Cardiac muscle cell (in vitro differentiated cells and primary cell): ENCODE results near the gene WDR37. TPM values are rescaled to one million over a fixed set of nuclear protein-coding genes. Genes with fewer than 3 reads are reported as not detected.

Experiments used
- DNase-seq, 2 donors: peaks; one replicate each; pipeline versions ENCODE4 v3.0.0 to v3.0.0-alpha.2; 2010 to 2017; ENCODE audit warnings: low read depth in 1 of 2, low spot score in 1 of 2
- H3K27ac ChIP-seq: fragments of 200-600 bp; sonication (generic); 2 replicates; pipeline ENCODE4 v1.5.1; 2016
- H3K27me3 ChIP-seq: fragments of 200-600 bp; sonication (generic); 2 replicates; pipeline ENCODE4 v1.6.0; 2016; ENCODE audit warnings: control low read depth
- H3K36me3 ChIP-seq: fragments of 200-600 bp; sonication (generic); 2 replicates; pipeline ENCODE4 v1.5.1; 2016; ENCODE audit warnings: control low read depth
- H3K4me1 ChIP-seq: fragments of 200-600 bp; sonication (generic); 2 replicates; pipeline ENCODE4 v1.8.1; 2017; ENCODE audit warnings: low read depth, mild to moderate bottlenecking, mixed run types
- H3K4me3 ChIP-seq: fragments of 200-600 bp; sonication (generic); 2 replicates; pipeline ENCODE4 v1.5.1; 2016; ENCODE audit warnings: mild to moderate bottlenecking
- H3K9me3 ChIP-seq: fragments of 200-600 bp; sonication (generic); 2 replicates; pipeline ENCODE4 v1.5.1; 2017; ENCODE audit warnings: low read depth, mild to moderate bottlenecking, control low read depth
- polyA plus RNA-seq: library from polyadenylated mRNA; unstranded; fragments of >200 nt; fragmentation: Nextera tagmentation; extraction: Ambion mirVana; gene quantifications from 2 replicates; pipeline ENCODE4 v1.2.1, GENCODE V29; 2016
- total RNA-seq: library from RNA; depleted of rRNA; stranded (reverse); fragments of >200 nt; gene quantifications from 2 replicates; pipeline ENCODE4 v1.2.3, GENCODE V29; 2016
- TF ChIP-seq, protein P1 (sequence below): IDR thresholded peaks from 2 replicates; pipeline ENCODE4 v1.5.1; 2012; ENCODE audit warnings: low read depth, mild to moderate bottlenecking, low read length

WDR37 gene
- total and polyA plus RNA-seq, 2 experiments from 2014 or later, result 13.0 to 15.7 TPM

DNA sequence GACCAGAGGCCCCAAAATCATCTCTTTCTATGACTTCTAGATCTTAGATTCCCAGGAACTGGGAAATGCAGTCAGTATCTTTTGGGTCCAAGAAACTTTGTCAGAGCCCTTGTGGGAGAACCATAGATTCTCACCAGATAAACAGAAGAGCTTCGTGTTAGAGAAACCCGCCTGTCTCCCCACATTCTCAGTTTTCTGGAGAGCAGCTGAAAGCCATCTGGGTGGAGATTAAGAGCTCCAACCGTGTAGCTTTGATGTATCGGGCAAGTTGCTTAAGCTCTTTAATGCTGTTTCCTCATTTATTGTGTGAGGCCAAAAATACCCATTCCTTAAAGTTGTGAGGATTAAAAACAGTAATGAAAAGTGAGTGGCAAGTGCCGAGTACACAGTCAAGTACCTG, 107.6 kb downstream of the WDR37 start:
- Histone ChIP-seq H3K4me1 (no peaks in the 10 kb centered on the region), H3K27ac (no peak overlapping the region), H3K27me3 (no peaks in the 10 kb centered on the region), H3K9me3 (no peaks in the 10 kb centered on the region), H3K36me3 (no peaks in the 10 kb centered on the region), H3K4me3 (no peak overlapping the region)
- TF ChIP-seq, protein P1, sequence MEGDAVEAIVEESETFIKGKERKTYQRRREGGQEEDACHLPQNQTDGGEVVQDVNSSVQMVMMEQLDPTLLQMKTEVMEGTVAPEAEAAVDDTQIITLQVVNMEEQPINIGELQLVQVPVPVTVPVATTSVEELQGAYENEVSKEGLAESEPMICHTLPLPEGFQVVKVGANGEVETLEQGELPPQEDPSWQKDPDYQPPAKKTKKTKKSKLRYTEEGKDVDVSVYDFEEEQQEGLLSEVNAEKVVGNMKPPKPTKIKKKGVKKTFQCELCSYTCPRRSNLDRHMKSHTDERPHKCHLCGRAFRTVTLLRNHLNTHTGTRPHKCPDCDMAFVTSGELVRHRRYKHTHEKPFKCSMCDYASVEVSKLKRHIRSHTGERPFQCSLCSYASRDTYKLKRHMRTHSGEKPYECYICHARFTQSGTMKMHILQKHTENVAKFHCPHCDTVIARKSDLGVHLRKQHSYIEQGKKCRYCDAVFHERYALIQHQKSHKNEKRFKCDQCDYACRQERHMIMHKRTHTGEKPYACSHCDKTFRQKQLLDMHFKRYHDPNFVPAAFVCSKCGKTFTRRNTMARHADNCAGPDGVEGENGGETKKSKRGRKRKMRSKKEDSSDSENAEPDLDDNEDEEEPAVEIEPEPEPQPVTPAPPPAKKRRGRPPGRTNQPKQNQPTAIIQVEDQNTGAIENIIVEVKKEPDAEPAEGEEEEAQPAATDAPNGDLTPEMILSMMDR, result no peak
- DNase-seq, result no peak

DNA sequence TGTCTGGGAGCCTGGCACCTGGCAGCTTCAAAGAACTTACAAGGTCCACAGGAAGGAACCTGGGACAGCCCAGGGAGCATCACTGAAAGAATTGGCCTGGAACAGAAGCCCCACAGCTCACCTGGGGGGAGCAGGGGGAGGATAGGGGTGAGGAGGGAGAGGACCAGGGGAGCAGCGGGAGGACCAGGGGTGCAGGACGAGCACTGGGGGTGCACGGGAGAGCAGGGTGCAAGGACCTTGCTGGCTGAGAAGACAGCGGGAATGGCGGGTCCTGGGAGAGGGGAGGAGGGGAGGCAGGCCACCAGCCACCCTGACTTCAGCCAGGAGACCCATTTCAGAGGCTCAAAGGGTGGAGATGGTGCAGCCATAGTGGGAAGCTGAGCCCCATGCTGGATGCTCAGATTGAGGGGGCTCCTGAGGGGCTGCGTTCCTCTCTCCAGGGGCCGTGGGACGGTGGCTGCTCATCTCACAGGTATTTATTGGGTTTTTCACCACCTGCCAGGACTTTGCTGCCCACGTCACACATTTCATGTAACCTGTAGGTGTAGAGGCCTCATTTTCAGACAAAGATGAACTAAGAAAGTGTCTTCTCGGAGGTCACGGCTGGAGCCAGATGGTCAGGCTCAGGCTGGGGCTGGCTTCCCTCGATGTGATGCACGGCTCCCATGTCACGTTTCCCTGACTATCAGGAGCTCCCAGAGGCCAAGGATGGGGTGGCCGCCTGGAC, 110.1 kb downstream of the WDR37 start:
- Histone ChIP-seq H3K36me3 (no peaks in the 10 kb centered on the region), H3K9me3 (no peaks in the 10 kb centered on the region)

DNA sequence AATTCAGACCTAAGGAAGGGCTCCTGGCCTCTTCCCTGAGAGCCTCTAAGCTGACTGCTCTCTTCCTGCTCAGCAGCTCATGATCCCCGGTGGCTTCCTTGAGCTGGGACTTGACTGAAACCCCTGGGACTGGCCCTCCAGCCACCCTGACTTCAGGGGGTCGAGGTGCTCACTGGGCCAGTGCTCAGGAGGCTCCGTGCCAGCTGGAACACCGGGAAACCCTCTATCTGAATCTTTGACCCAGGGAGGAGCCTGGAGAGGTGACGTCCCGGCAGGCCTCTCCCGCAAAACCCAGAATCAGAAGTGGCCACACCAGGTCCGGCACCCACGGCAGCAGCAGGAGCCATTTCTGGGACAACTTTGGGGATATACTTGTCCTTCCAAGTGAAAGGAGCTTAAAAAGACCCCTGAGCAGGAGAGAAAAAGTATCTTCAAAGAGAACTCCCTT, 110.7 kb downstream of the WDR37 start:
- H3K27ac ChIP-seq, result no peak overlapping the region
- no peaks in the 10 kb centered on the region for H3K4me1 ChIP-seq
- H3K27me3 ChIP-seq, result no peaks in the 10 kb centered on the region
- no peaks in the 10 kb centered on the region for H3K9me3 ChIP-seq
- TF ChIP-seq, protein P1, result no peak
- H3K36me3 ChIP-seq, result no peaks in the 10 kb centered on the region
- no peak overlapping the region for H3K4me3 ChIP-seq
- DNase-seq, result no peak

More for the DNA sequence above, 110.1 kb downstream of the WDR37 start:
- H3K4me1 ChIP-seq, result no peaks in the 10 kb centered on the region
- H3K4me3 ChIP-seq, result no peak overlapping the region
- TF ChIP-seq, protein P1, result no peak
- H3K27ac ChIP-seq, result no peak overlapping the region
- DNase-seq, result no peak
- no peaks in the 10 kb centered on the region for H3K27me3 ChIP-seq

DNA sequence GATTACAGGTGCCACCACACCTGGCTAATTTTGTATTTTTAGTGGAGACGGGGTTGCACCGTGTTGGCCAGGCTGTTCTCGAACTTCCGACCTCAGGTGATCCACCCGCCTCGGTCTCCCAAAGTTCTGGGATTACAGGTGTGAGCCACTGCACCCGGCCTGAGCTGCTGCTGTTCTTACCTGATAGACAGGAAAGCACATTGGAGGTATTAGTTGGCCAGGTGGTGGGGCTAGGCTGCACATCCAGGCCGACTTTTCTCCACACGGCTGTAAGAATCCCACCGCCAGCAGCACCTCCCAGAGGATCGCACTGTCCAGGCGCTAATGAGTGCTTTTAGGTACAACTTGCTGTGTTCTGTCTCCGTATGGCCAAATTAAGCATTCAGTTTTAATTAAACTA, 112.6 kb downstream of the WDR37 start:
- no peak overlapping the region for H3K27ac ChIP-seq
- no peaks in the 10 kb centered on the region for H3K27me3 ChIP-seq
- TF ChIP-seq, protein P1, result no peak
- H3K9me3 ChIP-seq, result no peaks in the 10 kb centered on the region
- no peaks in the 10 kb centered on the region for H3K4me1 ChIP-seq
- H3K36me3 ChIP-seq, result no peaks in the 10 kb centered on the region
- DNase-seq, result no peak
- no peak overlapping the region for H3K4me3 ChIP-seq

DNA sequence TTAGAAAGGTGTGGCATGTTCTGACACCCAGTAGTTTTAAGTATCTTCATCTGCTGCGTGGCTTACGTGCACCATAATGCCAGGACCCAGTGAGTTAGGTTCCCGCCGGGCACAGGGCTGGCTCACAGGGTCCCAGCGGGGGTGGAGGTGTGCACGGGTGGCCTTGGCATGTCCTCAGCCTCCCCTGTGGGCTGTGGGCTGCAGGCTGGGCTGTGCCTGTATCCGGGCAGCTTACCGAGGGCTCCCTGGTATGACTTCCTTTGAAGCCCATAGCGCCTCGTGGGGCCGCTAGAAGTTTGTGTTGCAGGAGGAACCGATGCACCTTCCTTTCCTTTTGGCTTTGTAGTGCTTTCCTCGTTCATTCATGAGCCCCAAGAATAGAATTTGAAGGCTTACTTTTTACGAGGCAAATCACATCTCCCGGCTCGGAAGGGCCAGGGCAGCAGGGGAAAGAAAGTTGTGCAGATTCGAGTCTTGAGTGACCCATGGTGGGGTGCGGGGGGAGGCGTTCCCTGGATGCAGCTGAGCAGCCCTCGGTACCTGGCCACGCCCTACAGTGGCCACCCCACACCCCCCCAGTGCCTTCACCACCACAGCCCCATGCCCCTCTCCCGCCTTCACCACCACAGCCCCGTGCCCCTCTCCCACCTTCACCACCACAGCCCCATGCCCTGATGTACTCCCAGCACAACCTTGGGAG, 113.2 kb downstream of the WDR37 start:
- no peak overlapping the region for H3K27ac ChIP-seq
- no peaks in the 10 kb centered on the region for H3K27me3 ChIP-seq
- no peaks in the 10 kb centered on the region for H3K9me3 ChIP-seq
- H3K4me1 ChIP-seq, result no peaks in the 10 kb centered on the region
- DNase-seq, result no peak
- TF ChIP-seq, protein P1, result no peak
- H3K4me3 ChIP-seq, result no peak overlapping the region
- no peaks in the 10 kb centered on the region for H3K36me3 ChIP-seq
